ENCODE results near the gene GCLM.

GRCh38 chr1:93841771-93842170 lies 67.5 kb downstream of the GCLM start:
- TF ChIP-seq, protein P1, sequence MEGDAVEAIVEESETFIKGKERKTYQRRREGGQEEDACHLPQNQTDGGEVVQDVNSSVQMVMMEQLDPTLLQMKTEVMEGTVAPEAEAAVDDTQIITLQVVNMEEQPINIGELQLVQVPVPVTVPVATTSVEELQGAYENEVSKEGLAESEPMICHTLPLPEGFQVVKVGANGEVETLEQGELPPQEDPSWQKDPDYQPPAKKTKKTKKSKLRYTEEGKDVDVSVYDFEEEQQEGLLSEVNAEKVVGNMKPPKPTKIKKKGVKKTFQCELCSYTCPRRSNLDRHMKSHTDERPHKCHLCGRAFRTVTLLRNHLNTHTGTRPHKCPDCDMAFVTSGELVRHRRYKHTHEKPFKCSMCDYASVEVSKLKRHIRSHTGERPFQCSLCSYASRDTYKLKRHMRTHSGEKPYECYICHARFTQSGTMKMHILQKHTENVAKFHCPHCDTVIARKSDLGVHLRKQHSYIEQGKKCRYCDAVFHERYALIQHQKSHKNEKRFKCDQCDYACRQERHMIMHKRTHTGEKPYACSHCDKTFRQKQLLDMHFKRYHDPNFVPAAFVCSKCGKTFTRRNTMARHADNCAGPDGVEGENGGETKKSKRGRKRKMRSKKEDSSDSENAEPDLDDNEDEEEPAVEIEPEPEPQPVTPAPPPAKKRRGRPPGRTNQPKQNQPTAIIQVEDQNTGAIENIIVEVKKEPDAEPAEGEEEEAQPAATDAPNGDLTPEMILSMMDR (IDR thresholded peaks at IDR 0.05): no peak
- TF ChIP-seq POLR2A (IDR thresholded peaks at IDR 0.05): no peak
